ENCODE data around the gene ANKZF1. TPM values are rescaled to one million over a fixed set of nuclear protein-coding genes. Genes with fewer than 3 reads are reported as not detected.

ANKZF1 gene
- total RNA-seq, 1 experiment from 2014 or later, result 36.2 TPM

- Histone ChIP-seq H3K4me1 (ENCODE audit: control insufficient read depth, insufficient read depth, low read length) (peaks cover 35% of the 10 kb centered on the region), H3K27me3 (ENCODE audit: control insufficient read depth, insufficient read depth, low read length) (no peaks in the 10 kb centered on the region), H3K4me3 (ENCODE audit: low read depth in 2 of 2, low read length in 2 of 2) (peak overlapping the region; percentile 65 to 80), H3K36me3 (ENCODE audit: control insufficient read depth, insufficient read depth, low read length) (no peaks in the 10 kb centered on the region; the same call in 1 of the 2 replicates), H3K9me3 (ENCODE audit: control insufficient read depth, insufficient read depth, low read depth, low read length) (no peaks in the 10 kb centered on the region), H3K27ac (ENCODE audit: low read length) (peak overlapping the region; percentile 95)
- no TSS peak for BruUV-seq (replicated peaks)
- TF ChIP-seq REST (IDR thresholded peaks at IDR 0.05; ENCODE audit: insufficient read depth in 1 of 2, low read depth in 2 of 2, low read length in 1 of 2), result no peak
- no peak for TF ChIP-seq SIN3A (IDR thresholded peaks at IDR 0.05; ENCODE audit: borderline replicate concordance, insufficient read depth, low read depth, low read length)
- TF ChIP-seq TCF7L2 (IDR thresholded peaks at IDR 0.05; ENCODE audit: low read depth, low read length), result no peak
- TF ChIP-seq POLR2AphosphoS5 (IDR thresholded peaks at IDR 0.05; ENCODE audit: low read depth, low read length), result no peak
- TF ChIP-seq CTCF (IDR thresholded peaks at IDR 0.05), result no peak
- CTCF ChIA-PET, result interaction anchor here (0.5 to 1.9 kb wide), 6 partner anchors 13 to 651 kb away, joined by 3 to 17 read pairs (median 4); no protein-coding TSS in a partner anchor
- intact Hi-C loops (cut with micrococcal nuclease; ENCODE audit: unreplicated experiment) (no loop called here), in situ Hi-C loops (cut with HindIII; ENCODE audit: low pct_unique_long_range_greater_than_20kb, low sequenced_read_pairs) (no loop called here)
- ATAC-seq, result no peak
- no peak for DNase-seq (ENCODE audit: low read depth, low spot score)
- POLR2A ChIA-PET, result interaction anchor here (0.6 kb wide), 1 partner anchor 34 kb away, joined by 4 read pairs; no protein-coding TSS in a partner anchor
Observed at GRCh38 chr2:219278655-219279150, 49.1 kb downstream of the ANKZF1 start.

- intact Hi-C loops (cut with micrococcal nuclease; ENCODE audit: unreplicated experiment), result no loop called here
- Histone ChIP-seq H3K4me1 (ENCODE audit: control insufficient read depth, insufficient read depth, low read length) (peaks cover 29% of the 10 kb centered on the region), H3K27ac (ENCODE audit: low read length) (peak within 1 kb of the TSS; percentile 95), H3K36me3 (ENCODE audit: control insufficient read depth, insufficient read depth, low read length) (no peaks in the 10 kb centered on the region; the same call in 1 of the 2 replicates), H3K27me3 (ENCODE audit: control insufficient read depth, insufficient read depth, low read length) (no peaks in the 10 kb centered on the region), H3K9me3 (ENCODE audit: control insufficient read depth, insufficient read depth, low read depth, low read length) (no peaks in the 10 kb centered on the region), H3K4me3 (ENCODE audit: low read depth in 2 of 2, low read length in 2 of 2) (peak within 1 kb of the TSS; percentile 65 to 80)
- DNase-seq (ENCODE audit: low read depth, low spot score), result peak; percentile 94
- ChIA-PET CTCF (interaction anchor here (0.6 to 1.3 kb wide), 3 partner anchors 12 to 17 kb away, joined by 4 to 17 read pairs (median 5); no protein-coding TSS in a partner anchor), POLR2A (no interaction called here)
- TF ChIP-seq CTCF (IDR thresholded peaks at IDR 0.05), result no peak
- TF ChIP-seq SIN3A (IDR thresholded peaks at IDR 0.05; ENCODE audit: borderline replicate concordance, insufficient read depth, low read depth, low read length), result peak; percentile 85; the same call in 1 of the 2 replicates
- peak; percentile 65 for TF ChIP-seq POLR2AphosphoS5 (IDR thresholded peaks at IDR 0.05; ENCODE audit: low read depth, low read length)
- no peak for TF ChIP-seq REST (IDR thresholded peaks at IDR 0.05; ENCODE audit: insufficient read depth in 1 of 2, low read depth in 2 of 2, low read length in 1 of 2)
- TF ChIP-seq TCF7L2 (IDR thresholded peaks at IDR 0.05; ENCODE audit: low read depth, low read length), result no peak
- peak; percentile 94 for ATAC-seq
- no TSS peak for BruUV-seq (replicated peaks)
- in situ Hi-C loops (cut with HindIII; ENCODE audit: low pct_unique_long_range_greater_than_20kb, low sequenced_read_pairs), result no loop called here
Observed at GRCh38 chr2:219279151-219279915, 49.7 kb downstream of the ANKZF1 start, which contains the start of gene DNAJB2. Gene DNAJB2 (plus strand): TSS chr2:219279366. CDS start chr2:219279834, 468 bp downstream.
